Activated CD4-positive, alpha-beta memory T cell treated with anti-CD3 and anti-CD28 coated beads, Interleukin-2, amount 10 ng/mL, durations not matched to agents 7 days and 5 days (primary cell): ENCODE measurements around the gene BRIP1. TPM values are rescaled to one million over a fixed set of nuclear protein-coding genes. Genes with fewer than 3 reads are reported as not detected.
"Not testable (repeated sequence)": the region's sequence is repeated elsewhere in the genome, so short reads cannot be mapped to it uniquely, and the experiment has no call there.

Source experiments
- CTCF ChIA-PET: fragments of 350-600 bp; sonication (Branson Sonifier 250); formaldehyde crosslinking; loops from one replicate; lab custom pipeline; 2021; ENCODE audit warnings: antibody characterized with exemption, inconsistent platforms; lab: Charles Lee
- POLR2A ChIA-PET: fragments of 350-600 bp; sonication (Branson Sonifier 250); formaldehyde crosslinking; loops from one replicate; lab custom pipeline; 2021; ENCODE audit warnings: antibody characterized with exemption; lab: Charles Lee
- DNase-seq: peaks from one replicate; pipeline ENCODE4 v3.0.0-alpha.2; 2020
- H3K27ac Mint-ChIP-seq: one replicate; pipeline ENCODE4 v1.8.0; 2021; ENCODE audit warnings: mild to moderate bottlenecking, mixed read lengths
- H3K27me3 Mint-ChIP-seq: one replicate; pipeline ENCODE4 v1.8.0; 2021; ENCODE audit warnings: mixed read lengths
- H3K36me3 Mint-ChIP-seq: one replicate; pipeline ENCODE4 v1.8.0; 2021; ENCODE audit warnings: low read depth, mixed read lengths
- H3K4me1 Mint-ChIP-seq: one replicate; pipeline ENCODE4 v1.8.0; 2021; ENCODE audit warnings: mixed read lengths
- H3K4me3 Mint-ChIP-seq: one replicate; pipeline ENCODE4 v1.8.0; 2021; ENCODE audit warnings: mild to moderate bottlenecking, mixed read lengths
- H3K9me3 Mint-ChIP-seq: one replicate; pipeline ENCODE4 v1.8.0; 2021; ENCODE audit warnings: mixed read lengths
- total RNA-seq, 2 experiments: library from RNA; stranded (reverse); gene quantifications; one replicate each; pipeline ENCODE4 v1.2.3, GENCODE V29; 2021

Gene BRIP1
- total RNA-seq, 2 experiments from 2014 or later, result 20.1 to 21.7 TPM

DNA sequence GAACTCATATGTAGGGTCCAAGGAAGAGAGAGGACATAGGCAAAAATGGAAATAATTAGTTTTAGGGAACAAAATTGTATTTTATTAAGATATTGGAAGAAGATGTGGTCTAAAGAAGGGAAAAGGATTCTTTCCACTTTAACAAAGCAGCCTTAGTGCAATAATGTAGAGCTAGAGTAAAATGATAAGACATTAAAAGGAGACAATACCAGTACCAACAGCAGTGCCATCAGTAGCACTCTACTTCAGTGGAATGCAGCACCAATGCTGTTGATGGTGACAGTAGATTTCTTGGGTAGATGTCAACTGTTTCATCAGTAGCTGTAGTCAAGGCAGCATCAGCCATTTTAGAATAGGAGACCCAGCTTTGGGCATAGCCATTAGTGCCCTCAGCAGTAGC is 124.3 kb downstream of the BRIP1 start:
- no peak overlapping the region for H3K4me3 Mint-ChIP-seq
- no peak overlapping the region for H3K27ac Mint-ChIP-seq
- H3K9me3 Mint-ChIP-seq, result peaks cover 8% of the 10 kb centered on the region
- no peaks in the 10 kb centered on the region for H3K4me1 Mint-ChIP-seq
- DNase-seq, result no peak
- no peaks in the 10 kb centered on the region for H3K27me3 Mint-ChIP-seq
- POLR2A ChIA-PET, result no interaction called here
- CTCF ChIA-PET, result no interaction called here
- peaks cover 57% of the 10 kb centered on the region for H3K36me3 Mint-ChIP-seq

DNA sequence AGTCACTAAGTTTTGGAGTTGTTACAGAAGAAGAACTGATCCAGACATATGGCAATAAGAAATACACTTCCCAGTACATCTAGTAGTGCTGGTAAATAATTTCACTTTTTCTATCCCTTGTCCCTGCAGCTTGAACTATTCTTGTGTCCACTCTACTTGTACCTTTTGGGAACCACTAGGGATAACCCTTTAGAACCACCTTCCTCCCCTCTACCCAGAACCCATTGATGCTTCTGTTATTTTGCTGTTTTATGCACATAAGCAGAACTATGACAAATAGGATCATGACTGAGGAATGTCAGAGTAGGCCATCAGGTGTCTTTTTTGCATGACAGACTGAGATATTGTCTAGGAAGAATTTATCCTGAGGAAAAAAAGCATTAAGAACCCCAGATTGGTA is 125.1 kb downstream of the BRIP1 start:
- CTCF ChIA-PET, result no interaction called here

DNA sequence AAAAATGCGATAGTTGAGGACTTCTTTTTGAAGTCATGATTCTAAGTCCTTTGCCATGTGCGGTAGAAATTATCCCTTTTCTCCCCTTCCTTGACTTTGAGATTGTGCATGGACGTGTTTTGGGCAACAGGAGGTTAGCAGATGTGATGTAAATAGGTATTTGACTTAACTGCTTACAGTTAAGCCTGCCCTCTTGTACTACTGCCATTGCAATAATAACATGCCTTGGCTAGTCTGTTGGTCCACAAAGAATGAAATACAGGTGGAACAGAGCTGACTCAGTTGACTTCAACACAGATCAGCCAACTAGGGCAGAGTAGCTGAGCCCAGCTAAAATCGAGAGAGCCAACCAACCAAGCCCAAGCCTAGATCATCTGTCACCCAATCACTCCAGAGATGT is 125.5 kb downstream of the BRIP1 start:
- peaks cover 8% of the 10 kb centered on the region for H3K9me3 Mint-ChIP-seq
- ChIA-PET CTCF (no interaction called here), POLR2A (no interaction called here)
- no peak overlapping the region for H3K27ac Mint-ChIP-seq
- DNase-seq, result no peak
- H3K4me3 Mint-ChIP-seq, result no peak overlapping the region
- H3K4me1 Mint-ChIP-seq, result no peaks in the 10 kb centered on the region
- peaks cover 56% of the 10 kb centered on the region for H3K36me3 Mint-ChIP-seq
- H3K27me3 Mint-ChIP-seq, result no peaks in the 10 kb centered on the region

More for the DNA sequence above, 125.1 kb downstream of the BRIP1 start:
- Mint-ChIP-seq H3K4me1 (no peaks in the 10 kb centered on the region), H3K36me3 (peaks cover 57% of the 10 kb centered on the region), H3K9me3 (peaks cover 8% of the 10 kb centered on the region), H3K4me3 (no peak overlapping the region), H3K27me3 (no peaks in the 10 kb centered on the region), H3K27ac (no peak overlapping the region)
- POLR2A ChIA-PET, result no interaction called here
- no peak for DNase-seq

DNA sequence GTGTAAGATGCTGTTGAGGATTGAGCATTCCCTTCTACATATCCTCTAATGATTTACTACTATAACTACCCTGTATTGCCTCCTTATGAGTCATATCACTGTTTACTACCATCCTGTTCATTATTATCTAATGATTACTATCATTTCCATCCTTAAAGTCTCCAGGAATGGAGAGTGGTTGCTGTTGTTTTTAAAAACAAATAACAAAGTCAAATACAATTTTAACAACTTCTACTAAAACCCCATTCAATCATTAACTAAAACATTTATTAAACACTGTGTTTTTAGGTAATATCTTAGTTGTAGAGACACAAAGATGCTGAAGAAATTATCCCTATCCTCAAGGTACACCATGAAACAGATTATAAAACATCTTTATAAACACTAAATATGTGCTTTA is 126.9 kb downstream of the BRIP1 start:
- CTCF ChIA-PET, result no interaction called here
- Mint-ChIP-seq H3K27ac (no peak overlapping the region), H3K27me3 (no peaks in the 10 kb centered on the region), H3K9me3 (peaks cover 5% of the 10 kb centered on the region), H3K4me3 (no peak overlapping the region), H3K36me3 (peaks cover 43% of the 10 kb centered on the region), H3K4me1 (no peaks in the 10 kb centered on the region)
- no peak for DNase-seq
- POLR2A ChIA-PET, result no interaction called here

DNA sequence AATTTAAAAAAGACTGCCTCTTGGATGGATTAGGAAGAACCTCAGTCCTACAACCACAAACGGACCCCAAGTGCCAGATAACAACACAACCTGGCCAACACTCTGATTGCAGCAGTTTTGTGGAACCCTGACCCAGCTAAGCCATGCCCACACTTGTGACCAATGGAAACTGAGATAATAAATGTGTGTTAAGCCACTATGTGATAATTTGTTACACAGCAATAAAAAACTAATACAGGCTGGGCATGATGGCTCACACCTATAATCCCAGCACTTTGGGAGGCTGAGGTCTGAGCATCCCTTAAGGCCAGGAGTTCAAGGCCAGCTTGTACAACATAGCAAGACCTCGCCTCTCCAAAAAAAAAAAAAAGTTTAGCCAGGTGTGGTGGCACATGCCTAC is 127.5 kb downstream of the BRIP1 start:
- peaks cover 5% of the 10 kb centered on the region for H3K9me3 Mint-ChIP-seq
- H3K4me3 Mint-ChIP-seq, result no peak overlapping the region
- no peak overlapping the region for H3K27ac Mint-ChIP-seq
- DNase-seq, result no peak
- ChIA-PET POLR2A (no interaction called here), CTCF (no interaction called here)
- H3K36me3 Mint-ChIP-seq, result peaks cover 36% of the 10 kb centered on the region
- H3K27me3 Mint-ChIP-seq, result no peaks in the 10 kb centered on the region
- H3K4me1 Mint-ChIP-seq, result no peaks in the 10 kb centered on the region

DNA sequence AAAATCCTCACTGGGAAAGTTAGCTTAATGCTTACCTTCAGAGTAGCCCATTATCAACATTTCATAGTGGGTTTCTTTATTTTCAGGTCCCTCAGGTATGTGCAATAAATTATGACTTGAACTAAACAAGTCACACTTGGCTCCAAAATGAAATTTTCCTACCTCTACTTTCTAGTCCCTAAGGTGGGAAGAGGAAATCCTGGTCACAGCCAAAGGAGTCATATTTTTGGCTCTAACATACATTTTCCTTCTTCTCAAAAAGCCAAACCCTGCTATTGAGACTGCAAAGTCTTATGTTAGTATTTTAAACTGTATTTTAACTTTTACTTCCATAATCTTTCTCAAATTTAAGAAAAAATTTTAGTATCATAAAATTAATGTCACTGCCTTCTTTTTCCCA is 128.9 kb downstream of the BRIP1 start:
- peaks cover 5% of the 10 kb centered on the region for H3K9me3 Mint-ChIP-seq
- H3K27me3 Mint-ChIP-seq, result no peaks in the 10 kb centered on the region
- no peak overlapping the region for H3K27ac Mint-ChIP-seq
- POLR2A ChIA-PET, result no interaction called here
- no peak for DNase-seq
- CTCF ChIA-PET, result interaction anchor here (1.1 kb wide), 1 partner anchor 375 kb away, joined by 3 read pairs; no protein-coding TSS in a partner anchor
- H3K36me3 Mint-ChIP-seq, result peaks cover 23% of the 10 kb centered on the region
- H3K4me1 Mint-ChIP-seq, result no peaks in the 10 kb centered on the region
- no peak overlapping the region for H3K4me3 Mint-ChIP-seq

DNA sequence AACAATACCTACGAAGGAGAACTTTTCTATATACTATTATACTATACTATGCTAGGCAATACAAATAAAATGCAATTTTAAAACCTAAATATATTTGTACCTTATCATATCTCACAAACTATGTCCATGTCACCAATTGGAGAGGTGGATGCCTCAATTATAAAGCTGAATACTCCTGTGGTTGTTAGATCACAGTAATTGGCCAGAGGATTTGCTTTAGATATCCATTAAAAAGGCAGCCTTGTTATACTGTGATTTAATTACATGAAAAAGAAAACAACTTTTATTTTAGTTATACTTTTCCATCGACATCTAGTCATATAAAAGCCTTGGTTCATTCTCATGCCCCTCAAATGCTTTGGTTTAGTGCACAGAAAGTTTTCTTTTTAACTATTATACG is 129.3 kb downstream of the BRIP1 start:
- Mint-ChIP-seq H3K4me1 (no peaks in the 10 kb centered on the region), H3K36me3 (peaks cover 18% of the 10 kb centered on the region), H3K9me3 (peaks cover 5% of the 10 kb centered on the region), H3K4me3 (no peak overlapping the region), H3K27ac (no peak overlapping the region), H3K27me3 (no peaks in the 10 kb centered on the region)
- no peak for DNase-seq
- POLR2A ChIA-PET, result no interaction called here
- CTCF ChIA-PET, result interaction anchor here (1.1 kb wide), 1 partner anchor 375 kb away, joined by 3 read pairs; no protein-coding TSS in a partner anchor

DNA sequence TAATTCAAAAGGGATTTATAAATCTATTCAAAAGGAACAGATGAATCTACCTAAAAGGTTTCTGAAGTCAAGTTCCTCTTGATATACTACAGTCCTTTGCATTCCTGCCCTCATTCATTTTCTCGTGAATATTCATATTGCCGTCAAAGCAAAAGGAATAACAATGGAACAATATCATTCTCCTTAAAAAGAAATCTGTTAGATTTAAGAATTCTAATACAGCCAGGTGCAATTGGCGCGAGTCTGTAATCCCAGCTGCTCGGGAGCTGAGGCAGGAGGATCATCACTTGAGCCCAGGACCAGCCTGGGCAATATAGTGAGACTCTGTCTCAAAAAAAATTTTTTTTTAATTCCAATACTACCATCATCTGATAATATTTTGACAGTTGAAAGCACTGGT is 130.3 kb downstream of the BRIP1 start:
- POLR2A ChIA-PET, result no interaction called here

DNA sequence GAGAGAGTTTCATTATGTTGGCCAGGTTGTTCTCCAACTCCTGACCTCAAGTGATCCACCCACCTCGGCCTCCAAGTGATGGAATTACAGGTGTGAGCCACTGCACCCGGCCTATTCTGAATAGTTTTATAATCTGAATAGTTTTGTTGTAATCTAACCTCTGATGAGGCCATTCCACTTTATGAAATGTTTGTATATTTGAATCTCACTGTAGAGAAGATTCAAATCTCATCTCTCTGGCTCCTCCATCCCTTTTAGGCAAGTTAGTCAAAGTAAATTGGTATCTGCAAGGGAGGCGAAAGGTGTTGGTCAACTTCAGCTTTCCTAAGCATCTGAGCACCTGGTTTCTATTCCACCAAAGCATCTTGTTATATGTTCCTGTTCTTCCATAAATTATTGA is 131.2 kb downstream of the BRIP1 start:
- H3K27me3 Mint-ChIP-seq, result no peaks in the 10 kb centered on the region
- H3K9me3 Mint-ChIP-seq, result no peaks in the 10 kb centered on the region
- peaks cover 6% of the 10 kb centered on the region for H3K4me1 Mint-ChIP-seq
- ChIA-PET POLR2A (interaction anchor here (0.7 kb wide), 1 partner anchor 21 kb away, joined by 3 read pairs; no protein-coding TSS in a partner anchor), CTCF (no interaction called here)
- H3K4me3 Mint-ChIP-seq, result no peak overlapping the region
- DNase-seq, result no peak
- no peak overlapping the region for H3K27ac Mint-ChIP-seq
- peaks cover 11% of the 10 kb centered on the region for H3K36me3 Mint-ChIP-seq

More for the DNA sequence above, 130.3 kb downstream of the BRIP1 start:
- H3K36me3 Mint-ChIP-seq, result peaks cover 18% of the 10 kb centered on the region
- CTCF ChIA-PET, result no interaction called here
- no peak overlapping the region for H3K27ac Mint-ChIP-seq
- no peak for DNase-seq
- no peak overlapping the region for H3K4me3 Mint-ChIP-seq
- peaks cover 3% of the 10 kb centered on the region for H3K9me3 Mint-ChIP-seq
- H3K27me3 Mint-ChIP-seq, result no peaks in the 10 kb centered on the region
- peaks cover 6% of the 10 kb centered on the region for H3K4me1 Mint-ChIP-seq

DNA sequence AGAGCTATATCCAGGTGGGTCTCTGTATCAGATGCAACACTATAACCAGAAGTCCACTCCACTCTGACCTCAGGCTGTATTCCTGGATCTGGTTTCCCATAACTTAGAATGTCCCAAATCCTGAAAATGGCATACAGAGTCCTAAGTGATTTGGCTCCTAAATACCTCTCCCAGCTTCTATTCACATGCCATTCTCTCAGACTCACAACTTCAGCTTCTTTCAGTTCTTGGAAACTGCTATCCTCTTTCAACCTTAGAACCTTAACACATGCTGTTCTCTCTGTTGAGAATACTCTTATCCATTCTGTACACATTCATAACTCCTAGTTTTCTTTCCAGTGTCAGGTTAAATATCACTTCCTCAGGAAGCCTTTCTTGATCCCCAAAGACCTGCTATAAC is 132.0 kb downstream of the BRIP1 start:
- Mint-ChIP-seq H3K9me3 (no peaks in the 10 kb centered on the region), H3K4me3 (no peak overlapping the region), H3K27me3 (no peaks in the 10 kb centered on the region), H3K36me3 (peaks cover 8% of the 10 kb centered on the region), H3K4me1 (peaks cover 6% of the 10 kb centered on the region), H3K27ac (no peak overlapping the region)
- DNase-seq, result no peak
- ChIA-PET POLR2A (no interaction called here), CTCF (no interaction called here)

DNA sequence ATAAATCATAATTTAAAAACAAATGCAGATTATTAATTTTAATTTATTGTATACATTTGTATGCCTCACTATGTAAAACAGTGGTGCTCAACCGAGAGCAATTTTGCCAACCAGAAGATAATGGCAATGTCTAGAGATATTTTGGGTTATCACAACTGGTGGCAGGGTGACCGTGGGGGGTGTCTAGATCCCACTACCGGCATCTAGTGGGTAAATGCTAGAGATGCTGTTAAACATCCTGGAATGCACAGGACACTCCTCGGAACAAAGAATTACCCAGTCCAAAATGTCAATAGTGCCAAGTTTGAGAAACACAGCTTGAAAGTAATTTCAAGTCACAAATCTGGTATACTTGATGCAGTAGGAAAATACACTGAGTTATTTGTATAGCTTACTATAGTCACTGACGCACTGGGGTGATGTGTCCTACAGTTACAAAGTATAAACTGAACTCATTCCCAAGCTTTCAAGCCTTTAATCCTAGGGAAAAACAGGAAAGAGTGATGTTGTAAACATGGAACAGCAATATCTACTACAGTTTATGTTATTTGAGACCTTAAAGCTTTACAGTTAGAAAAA is 133.5 kb downstream of the BRIP1 start:
- ChIA-PET CTCF (no interaction called here), POLR2A (no interaction called here)
- Mint-ChIP-seq H3K36me3 (peaks cover 13% of the 10 kb centered on the region), H3K9me3 (no peaks in the 10 kb centered on the region), H3K4me1 (peaks cover 6% of the 10 kb centered on the region), H3K4me3 (no peak overlapping the region), H3K27ac (no peak overlapping the region), H3K27me3 (no peaks in the 10 kb centered on the region)
- DNase-seq, result no peak

DNA sequence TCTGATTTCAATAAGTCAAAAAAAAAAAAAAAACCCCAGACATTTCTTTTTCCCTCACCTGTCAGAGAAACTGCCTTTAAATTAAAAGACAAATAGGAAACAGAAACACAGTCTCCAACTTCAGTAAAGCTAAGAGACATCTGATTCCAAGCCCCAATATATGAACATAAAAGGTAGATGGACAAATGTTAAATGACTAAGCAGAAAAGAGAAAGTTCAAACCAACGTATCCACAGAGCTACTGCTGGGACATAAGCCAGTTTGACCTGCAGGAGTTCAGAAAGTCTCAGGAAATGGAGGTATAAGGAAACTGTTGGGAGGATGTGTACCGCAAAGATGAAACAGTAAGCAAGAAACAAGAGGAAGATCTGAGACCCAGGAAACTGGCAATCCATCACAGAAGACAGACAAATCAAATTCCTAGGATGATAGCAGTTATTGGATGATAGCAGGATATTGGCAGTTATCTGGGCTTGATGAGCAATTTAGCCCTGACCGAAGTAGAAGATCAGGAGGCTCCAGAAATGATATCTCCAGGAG is 135.0 kb downstream of the BRIP1 start:
- CTCF ChIA-PET, result no interaction called here
- H3K4me1 Mint-ChIP-seq, result peaks cover 6% of the 10 kb centered on the region
- H3K27ac Mint-ChIP-seq, result no peak overlapping the region
- no peaks in the 10 kb centered on the region for H3K27me3 Mint-ChIP-seq
- no peak for DNase-seq
- POLR2A ChIA-PET, result no interaction called here
- H3K9me3 Mint-ChIP-seq, result no peaks in the 10 kb centered on the region
- peaks cover 13% of the 10 kb centered on the region for H3K36me3 Mint-ChIP-seq
- H3K4me3 Mint-ChIP-seq, result no peak overlapping the region

DNA sequence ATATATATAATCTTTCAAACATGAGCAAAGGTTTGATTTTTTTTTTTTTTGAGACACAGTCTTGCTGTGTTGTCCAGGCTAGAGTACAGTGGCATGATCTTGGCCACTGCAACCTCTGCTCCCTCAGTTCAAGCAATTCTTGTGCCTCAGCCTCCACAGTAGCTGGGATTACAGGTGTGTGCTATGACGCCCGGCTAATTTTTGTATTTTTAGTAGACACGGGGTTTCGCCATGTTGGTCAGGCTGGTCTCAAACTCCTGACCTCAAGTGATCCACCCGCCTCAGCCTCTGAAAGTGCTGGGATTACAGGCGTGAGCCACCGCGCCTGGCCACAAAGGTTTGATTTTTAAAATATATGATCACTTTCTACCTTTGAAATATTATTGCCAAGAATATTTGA is 135.5 kb downstream of the BRIP1 start:
- H3K27me3 Mint-ChIP-seq, H3K9me3 Mint-ChIP-seq, CTCF ChIA-PET, DNase-seq, H3K4me1 Mint-ChIP-seq, H3K27ac Mint-ChIP-seq, H3K4me3 Mint-ChIP-seq, POLR2A ChIA-PET: not testable (repeated sequence)
- peaks cover 15% of the 10 kb centered on the region for H3K36me3 Mint-ChIP-seq

DNA sequence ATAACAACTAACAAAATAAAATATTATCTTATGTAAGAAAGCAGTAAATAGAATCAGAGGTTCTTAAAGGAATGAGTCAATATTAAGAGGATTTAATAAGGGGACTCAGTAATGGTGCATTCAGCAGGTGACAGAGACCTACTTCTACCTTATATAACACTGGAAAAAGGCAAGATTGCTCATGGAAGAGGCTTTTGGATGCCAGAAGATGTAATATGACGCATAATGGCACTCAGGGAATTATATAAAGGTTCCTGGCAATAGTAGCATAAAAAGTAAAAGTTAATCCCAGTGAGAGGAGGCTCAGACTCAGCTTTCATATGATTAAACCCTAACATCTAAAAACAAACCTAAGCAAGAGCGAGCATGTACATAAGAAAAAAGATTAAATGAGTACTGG is 136.4 kb downstream of the BRIP1 start:
- no peaks in the 10 kb centered on the region for H3K27me3 Mint-ChIP-seq
- no peak overlapping the region for H3K27ac Mint-ChIP-seq

More for the DNA sequence above, 136.4 kb downstream of the BRIP1 start:
- peaks cover 19% of the 10 kb centered on the region for H3K36me3 Mint-ChIP-seq
- H3K4me1 Mint-ChIP-seq, result peaks cover 6% of the 10 kb centered on the region
- POLR2A ChIA-PET, result no interaction called here
- DNase-seq, result no peak
- no peaks in the 10 kb centered on the region for H3K9me3 Mint-ChIP-seq
- no peak overlapping the region for H3K4me3 Mint-ChIP-seq
- CTCF ChIA-PET, result no interaction called here
